Activated T-helper 1 cell treated with anti-CD3 and anti-CD28 coated beads, Interleukin-2, amount 50 U/mL, for 16 hours (primary cell): ENCODE measurements around the gene MARK4.
"Not testable (repeated sequence)": the region's sequence is repeated elsewhere in the genome, so short reads cannot be mapped to it uniquely, and the experiment has no call there.

Source experiments
- DNase-seq, 2 donors: peaks; one replicate each; pipeline ENCODE4 v3.0.0-alpha.2; 2020; ENCODE audit warnings: low read depth in 1 of 2, low spot score in 1 of 2

Gene MARK4

DNA sequence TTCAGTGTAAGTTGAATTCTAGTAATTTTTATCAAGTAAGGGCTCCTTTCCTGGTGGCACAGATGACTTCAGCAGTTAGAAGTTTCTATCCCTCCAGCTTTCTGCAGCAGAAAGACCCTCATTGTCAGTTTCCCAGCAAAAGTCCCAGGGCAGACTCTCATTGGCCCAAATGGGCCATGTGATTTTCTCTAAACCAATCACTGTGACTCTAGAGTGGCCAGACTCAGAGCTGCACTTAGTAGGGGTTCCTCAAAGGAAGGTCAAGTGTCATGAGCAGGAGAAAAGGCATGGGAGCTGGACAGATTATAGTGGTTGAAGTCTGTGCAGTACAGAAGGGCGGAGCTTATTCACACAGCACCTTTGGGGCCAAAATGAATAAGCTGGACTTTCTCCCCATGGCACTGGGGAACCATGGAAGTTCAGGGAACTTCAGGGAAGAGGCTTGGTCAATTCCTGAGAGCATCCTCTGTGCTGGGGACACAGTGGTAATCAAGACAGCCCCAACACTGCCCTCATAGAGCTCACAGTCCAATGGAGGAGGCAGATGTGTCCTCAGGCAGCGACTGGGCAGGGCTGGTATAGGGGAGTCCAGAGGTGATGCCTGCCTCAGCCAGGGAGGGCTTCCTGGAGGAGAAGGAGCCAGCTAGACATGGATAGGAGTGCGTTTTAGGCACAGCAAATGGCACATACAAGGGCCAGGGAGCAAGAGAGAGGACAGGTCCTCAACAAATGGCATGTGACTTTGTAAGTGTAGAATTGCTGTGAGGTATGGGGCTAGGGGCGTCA is 53.3 kb downstream of the MARK4 start:
- no peak for DNase-seq

DNA sequence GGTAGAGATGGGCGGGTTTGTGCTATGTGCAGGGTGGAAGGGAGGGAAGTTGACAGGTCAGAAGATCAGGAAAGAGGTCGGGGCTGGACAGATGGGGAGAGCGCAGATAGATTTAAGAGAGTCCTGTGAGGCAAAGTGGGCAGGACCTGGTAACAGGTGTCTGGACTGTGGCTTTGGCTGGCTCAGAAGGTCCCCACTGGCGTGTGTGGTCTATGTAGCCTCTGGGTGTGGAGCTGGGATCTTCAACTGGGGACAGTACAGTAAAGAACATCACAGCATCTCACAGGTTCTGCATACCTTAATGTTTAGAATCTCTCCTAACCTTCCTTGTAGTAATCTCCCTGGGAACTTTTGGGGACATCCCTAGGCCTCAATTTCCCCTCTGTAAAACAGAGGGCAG is 53.9 kb downstream of the MARK4 start:
- no peak for DNase-seq

DNA sequence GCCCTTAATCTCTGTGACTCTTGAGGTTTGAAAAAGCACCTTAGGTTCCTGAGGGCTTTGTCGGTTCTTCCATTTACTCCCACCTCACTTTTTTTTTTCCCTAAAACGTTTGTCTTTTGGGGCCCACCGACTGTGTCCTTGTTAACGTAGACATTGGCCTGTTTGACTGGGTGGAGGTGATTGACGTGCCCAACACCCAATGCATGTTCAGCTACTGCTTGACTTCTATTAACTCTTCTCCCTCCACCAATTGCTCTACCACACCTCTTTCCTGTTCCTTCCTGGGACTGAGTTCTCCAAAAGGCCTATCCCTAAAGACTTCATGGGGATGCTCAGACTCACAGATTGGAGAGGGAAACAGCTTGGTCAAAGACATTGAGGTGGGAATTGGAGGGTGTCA is 54.4 kb downstream of the MARK4 start:
- no peak for DNase-seq

DNA sequence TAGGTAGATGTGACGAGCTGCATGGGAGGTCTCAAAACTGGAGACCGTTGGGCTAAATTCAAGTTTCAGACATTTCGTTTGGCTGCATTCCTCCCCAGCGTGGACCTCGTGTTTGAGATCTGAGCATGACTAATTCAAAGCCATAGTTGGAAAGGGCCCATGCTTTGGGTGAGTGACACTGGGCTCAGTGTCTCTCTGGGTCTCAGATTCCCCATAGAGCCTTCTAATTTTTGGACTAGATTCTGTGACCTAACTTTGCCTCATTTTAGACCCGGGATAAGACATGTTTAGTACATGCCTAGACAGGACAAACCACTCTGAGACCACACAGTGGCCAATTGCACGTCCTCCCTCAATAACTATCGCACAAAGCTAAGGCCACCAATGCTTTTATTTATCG is 55.0 kb downstream of the MARK4 start:
- DNase-seq = no peak

DNA sequence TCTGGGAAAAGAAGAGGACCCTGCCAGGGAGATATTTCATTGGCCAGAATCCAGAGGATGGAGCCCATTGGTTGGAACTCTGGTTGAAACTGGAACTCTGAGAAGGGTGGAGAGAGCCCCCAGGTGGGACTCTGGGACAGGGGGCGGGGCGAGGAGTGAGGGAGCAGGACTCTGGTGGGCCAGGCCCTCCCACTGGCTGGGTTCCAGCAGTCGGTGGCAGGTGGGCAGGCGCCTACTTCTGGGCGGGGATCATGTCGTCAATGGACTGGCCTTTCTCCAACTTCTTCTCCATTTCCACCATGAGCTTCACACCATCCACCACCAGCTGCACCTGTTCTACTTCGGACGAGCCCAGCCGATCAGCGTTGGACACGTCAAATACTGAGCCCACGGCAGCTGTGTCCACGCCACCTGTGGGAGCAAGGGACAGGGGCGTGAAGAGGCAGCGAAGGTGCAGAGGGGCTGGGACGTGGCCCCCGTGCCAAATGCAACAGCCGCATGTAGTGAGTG is 55.5 kb downstream of the MARK4 start:
- DNase-seq = no peak

DNA sequence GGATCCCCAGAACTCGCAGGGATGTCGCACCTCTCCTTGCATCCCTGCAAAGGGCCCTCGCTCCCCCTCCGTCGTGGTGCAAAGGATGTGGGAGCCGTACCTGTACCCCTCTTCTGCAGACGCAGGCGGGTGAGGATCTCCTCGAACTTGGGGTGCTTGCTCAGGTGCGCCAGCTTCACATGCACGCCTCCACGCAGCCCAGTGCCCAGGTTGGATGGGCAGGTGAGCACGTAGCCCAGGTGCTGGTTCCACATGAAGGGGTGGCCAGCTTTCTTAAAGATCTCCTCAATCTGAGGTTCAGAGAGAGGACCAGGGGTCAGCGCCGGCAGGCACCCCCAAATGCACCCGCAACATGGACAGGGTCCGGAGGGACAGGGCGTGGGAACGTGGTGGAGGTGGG is 56.3 kb downstream of the MARK4 start:
- DNase-seq = no peak

DNA sequence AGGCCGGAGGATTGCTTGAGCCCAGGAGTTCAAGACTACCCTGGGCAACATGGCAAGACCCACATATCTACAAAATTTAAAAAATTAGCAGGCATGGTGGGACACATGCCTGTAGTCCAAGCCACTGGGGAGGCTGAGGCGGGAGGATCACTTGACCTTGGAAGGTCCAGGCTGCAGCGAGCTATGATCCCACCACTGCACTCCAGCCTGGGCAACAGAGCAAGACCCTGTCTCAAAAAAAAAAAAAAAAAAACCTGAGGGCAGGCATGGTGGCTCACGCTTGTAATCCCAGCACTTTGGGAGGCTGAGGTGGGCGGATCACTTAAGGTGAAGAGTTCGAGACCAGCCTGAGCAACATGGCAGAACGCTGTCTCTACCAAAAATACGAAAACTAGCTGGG is 58.3 kb downstream of the MARK4 start:
- DNase-seq = not testable (repeated sequence)

DNA sequence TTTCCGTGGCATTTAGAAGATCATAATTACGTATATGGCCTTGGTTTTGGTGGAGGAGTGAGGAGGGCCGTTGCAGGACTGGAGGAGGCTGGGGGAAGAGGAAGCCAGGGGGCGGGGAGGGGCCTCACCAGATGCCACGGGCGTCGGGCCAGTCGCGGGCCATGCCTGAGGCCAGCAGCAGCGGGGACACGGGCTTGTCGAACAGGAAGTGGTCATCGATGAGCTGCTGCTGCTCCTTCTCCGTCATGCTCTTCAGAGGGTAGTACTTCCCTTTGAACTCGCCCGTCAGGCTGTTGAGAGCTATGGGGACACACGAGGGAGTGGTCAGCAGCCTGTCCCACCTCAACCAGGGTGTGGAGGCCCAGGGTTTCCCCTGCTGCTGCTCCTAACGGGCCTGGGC is 60.5 kb downstream of the MARK4 start:
- no peak for DNase-seq

DNA sequence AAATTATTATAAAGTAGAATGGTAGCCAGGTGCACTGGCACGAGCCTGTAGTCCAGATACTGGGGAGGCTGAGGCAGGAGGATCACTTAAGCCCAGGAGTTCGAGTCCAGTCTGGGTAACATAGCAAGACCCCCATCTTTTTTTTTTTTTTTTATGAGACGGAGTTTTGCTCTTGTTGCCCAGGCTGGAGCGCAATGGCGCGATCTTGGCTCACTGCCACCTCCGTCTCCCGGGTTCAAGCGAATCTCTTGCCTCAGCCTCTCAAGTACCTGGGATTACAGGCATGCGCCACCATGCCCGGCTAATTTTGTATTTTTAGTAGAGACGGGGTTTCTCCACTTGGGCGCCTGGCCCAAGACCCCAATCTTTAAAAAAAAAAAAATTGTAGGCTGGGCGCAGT is 61.2 kb downstream of the MARK4 start:
- DNase-seq = not testable (repeated sequence)

DNA sequence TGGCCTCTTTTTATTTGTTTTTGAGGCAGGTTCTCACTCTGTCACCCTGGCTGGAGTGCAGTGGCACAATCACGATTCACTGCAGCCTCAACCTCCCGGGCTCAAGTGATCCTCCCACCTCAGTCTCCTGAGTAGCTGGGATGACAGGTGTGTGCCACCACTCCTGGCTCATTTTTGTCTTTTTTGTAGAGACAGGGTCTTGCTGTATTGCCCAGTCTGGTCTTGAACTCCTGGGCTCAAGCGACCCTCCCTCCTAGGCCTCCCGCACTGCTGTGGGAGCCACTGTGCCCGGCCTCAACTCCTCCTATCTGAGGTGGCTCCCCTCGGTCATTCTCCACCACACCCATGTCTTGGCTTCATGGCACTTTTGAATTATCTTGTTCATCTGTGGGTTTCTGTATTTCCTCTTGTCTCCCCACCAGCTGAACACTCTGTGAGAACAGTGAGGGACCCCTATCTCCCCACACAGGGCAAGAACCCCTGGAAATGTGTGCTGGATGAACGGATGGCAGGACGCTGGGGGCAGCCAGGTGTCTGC is 63.7 kb downstream of the MARK4 start:
- no peak for DNase-seq

DNA sequence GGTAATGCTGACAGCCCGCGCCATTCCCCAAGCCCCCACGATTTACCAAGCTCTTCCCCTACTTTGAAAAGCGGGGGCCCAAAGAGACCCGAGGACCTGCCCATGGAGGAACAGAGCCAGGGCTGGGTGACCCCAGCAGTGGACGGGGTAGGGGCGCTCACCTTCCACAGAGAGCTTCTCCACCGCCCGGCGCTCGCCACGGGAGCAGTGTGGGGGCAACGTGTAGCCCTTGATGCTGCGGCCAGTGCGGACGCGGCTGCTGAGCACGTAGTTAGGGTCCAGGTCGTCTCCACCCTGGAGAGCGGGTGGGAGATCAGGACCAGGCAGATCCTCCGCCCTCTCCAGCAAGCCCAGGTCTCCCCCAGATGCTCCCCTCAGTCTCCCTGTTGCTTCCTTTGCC is 64.2 kb downstream of the MARK4 start:
- DNase-seq = no peak

DNA sequence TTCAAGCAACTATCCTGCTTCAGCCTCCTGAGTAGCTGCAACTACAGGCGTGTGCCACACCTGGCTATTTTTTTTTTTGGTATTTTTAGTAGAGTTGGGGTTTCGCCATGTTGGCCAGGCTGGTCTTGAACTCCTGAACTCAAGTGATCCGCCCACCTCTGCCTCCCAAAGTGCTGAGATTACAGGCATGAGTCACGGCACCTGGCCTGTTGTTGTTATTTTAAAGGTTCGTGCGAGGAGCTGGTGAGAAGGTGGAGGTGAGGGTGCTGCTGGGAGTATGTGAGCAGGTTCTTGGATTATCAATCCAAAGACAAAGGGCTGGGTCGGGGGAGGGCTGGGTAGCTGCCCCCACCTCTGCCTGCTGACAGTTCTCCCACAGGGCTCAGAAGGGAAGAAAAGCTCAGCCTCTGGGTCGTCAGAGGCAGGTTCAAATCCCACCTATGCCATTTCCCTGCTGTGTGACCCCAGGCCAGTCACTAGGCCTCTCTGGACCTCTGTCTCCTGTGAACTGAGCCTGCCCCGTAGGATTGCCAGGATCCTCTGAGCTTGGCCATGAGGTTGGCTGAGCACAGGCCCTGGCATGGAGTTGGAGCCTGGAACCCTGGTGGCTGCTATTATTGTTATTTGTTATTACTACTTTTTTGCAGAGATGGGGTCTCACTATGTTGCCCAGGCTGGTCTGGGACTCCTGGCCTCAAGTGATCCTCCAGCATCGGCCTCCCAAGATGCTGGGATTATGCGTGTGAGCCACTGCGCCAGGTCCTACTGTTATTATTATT is 70.1 kb downstream of the MARK4 start:
- no peak for DNase-seq

DNA sequence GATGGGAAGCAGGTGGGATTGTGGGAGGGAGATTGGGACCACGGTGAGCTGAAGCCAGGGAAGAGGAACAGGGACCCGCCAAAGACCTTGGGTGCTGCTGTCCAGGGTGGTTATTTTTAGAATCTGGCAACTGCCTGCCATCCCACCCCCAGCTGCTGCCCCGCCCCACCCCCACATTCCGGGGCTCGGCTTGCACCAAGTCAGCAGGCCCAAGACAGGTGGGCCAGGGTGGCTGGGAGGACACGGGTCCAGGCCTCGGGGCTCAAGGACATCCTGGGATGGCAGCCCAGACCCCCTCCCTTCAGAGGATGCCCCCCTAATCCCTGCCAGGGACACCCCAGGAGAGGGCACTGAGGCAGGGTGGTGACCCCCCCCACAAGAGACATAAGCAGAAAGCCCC is 70.8 kb downstream of the MARK4 start:
- no peak for DNase-seq

DNA sequence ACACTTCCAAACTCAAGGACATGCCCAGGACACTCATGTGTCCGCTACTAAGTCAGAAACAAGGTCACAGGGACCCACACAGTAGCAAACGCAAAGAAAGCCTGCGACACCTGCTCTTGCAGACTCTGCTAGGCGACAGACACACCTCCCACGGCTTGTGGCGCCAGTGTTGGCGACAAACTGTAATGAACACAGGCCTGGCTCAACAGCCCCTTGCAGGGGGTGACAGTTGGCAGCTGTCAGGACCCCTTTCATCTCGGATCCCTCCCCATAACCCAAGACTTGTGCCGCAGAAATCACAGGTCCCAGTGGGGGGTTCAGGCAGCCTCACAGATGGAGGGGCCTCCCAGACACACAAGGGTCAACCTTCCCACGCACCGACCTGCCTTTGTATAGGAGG is 71.2 kb downstream of the MARK4 start:
- no peak for DNase-seq

DNA sequence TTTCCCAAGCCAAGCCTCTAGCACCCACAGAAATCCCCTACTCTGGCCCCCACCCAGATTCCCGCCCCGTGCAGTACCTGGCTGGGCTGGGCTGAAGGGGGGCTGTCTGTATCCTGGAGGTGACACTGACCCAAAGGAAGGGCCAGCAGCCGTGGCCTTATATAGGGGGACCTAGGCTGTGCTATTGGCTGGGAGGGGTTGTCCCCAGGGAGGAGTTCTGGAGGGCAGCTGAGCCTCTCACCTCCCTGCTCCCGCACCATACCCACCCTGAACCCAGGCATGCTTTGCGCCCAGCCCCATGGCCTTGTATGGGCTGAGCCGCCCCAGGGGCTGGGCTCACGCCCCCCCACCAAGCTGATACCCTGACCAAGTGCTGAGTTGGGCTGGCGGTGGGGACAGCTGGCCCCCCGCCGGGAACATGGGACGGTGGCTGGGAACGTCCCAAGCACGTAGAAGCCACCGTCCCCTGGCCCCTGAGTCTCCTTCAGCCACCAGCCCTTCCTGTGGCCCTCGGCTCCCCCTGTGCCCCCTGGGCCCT is 71.7 kb downstream of the MARK4 start, which contains the start of gene CKM:
Gene CKM (minus strand): TSS at position 132 of the 538 bp plus-strand sequence. CDS start 3,162 bp downstream, outside the sequence.
- DNase-seq = no peak

DNA sequence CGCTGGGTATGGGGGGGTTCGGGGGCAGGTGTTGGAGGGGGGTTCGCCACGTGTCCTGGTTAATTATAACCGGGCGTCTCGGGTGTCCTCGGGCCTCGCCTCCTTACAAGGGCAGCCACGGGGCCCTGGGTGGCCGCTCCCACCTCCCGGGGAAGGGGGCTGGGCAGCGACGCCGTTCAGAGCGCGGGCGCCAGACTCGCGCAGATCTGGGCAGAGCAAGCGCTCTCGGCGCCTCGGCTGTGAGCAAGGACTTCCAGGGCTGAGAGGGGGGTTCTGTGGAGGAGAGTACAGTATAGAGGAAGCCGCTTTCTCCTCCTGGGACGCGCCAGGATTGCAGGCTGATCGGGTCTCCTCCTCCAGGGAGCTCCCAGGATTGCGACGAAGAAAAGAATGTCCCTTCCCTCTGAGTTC is 72.6 kb downstream of the MARK4 start:
- no peak for DNase-seq

DNA sequence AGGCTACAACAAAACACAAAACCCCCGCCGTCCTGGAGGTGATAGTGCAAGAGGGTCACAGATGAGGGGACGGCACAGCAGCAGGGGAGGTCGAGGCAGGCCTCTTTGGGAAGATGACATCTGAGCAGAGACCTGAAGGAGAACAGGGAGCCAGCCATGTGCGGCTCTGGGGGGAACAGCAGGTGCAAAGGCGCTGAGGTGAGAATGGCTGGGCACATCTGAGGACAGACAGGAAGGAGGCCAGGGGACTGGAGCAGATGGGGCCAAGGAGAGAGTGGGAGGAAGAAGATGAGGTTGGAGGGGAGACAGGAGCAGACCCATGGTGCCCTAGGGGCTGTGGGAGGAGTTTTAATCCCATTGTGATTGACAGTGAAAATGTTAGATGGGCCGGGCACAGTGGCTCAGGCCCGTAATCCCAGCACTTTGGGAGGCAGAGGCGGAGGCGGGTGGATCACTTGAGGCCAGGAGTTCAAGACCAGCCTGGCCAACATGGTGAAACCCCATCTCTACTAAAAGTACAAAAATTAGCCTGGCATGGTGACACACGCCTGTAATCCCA is 73.4 kb downstream of the MARK4 start:
- DNase-seq = no peak

DNA sequence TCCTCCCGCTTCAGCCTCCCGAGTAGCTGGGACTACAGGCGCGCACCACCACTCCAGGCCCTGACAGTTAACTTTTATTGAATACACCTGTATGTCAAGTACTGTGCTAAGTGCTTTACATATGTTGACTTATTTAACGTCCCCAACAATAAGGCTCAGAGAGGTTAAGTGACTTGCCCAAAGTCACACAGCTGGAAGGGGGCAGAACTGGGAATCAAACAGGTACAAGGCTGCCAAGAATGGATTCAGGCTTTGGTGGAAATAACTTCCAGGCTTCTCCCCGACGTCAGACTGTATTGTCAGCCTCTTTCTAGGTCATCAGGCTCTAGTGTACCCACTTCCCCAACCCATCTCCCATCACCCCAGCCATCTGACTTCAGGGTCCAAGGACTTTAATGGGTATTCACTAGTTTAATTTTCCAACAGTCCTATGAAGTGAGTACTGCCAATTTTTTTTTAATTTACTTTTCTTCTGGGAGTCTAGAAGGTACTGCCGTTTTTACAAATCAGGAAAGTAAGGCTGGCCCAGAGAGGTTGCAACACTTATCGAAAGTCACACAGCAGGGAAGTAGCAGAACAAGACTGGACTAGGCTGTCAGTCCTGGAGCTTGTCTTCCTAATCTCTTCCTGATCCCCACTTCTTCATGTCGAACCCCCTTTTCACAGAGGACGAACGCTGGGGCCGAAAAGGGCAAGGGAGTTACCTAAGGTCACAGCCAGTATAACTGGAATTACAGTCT is 76.5 kb downstream of the MARK4 start:
- no peak for DNase-seq

DNA sequence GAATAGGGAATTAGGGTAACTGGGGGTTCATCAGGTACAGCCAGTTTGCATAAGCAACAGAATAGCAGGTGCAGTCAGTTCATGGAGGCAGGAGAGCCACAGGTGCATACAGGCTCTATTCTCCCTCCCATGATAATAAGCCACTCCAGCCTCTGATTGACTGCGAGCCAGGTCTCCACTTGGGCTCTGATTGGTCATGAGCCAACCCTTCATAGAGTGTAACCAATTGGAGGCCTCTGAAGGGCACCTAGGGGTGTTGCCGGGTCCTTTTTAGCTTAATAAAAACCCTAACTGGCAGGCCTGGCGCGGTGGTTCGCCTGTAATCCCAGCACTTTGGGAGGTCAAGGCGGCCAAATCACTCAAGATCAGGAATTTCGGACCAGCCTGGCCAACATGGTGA is 80.3 kb downstream of the MARK4 start:
- no peak for DNase-seq

DNA sequence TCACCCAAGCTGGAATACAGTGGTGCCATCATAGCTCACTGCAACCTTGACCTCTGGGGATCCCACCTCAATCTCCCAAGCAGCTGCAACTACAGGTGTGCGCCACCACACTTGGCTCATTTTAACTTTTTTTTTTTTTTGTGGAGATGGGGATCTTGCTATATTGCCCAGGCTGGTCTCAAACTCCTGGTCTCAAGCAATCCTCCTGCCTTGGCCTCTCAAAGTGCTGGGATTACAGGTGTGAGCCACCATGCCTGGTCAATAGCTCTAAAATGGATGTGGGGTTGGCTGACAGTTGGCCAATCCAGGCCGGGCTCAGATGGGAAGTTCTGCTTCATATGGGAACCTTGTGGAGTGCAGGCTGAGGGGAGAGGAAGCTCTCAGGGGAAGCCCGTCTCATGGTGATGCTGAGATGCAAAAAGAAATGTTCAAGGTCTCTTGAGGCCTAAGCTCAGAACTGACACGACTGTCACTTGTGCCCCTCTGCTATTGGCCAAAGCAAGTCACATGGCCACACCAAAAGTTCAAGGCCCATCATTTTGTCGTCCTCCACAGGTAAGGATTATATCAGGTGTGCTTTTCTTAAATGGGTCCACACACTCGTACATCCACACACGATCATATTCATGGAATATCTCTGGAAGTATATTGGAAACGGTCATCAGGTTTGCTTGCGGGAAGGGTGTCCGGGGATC is 82.7 kb downstream of the MARK4 start:
- no peak for DNase-seq
